Keratinocyte (primary cell): ENCODE results near the gene GC.

Experiments
- CTCF ChIP-seq, 3 experiments: IDR thresholded peaks in 1 of 3; conservative IDR thresholded peaks in 1 of 3; optimal IDR thresholded peaks in 1 of 3; 2 replicates in 2 of 3; 3 replicates in 1 of 3; pipeline versions ENCODE3 to v1.5.1; 2011; ENCODE audit warnings: low read length in 3 of 3, mild to moderate bottlenecking in 3 of 3, moderate library complexity in 2 of 3, control low read depth in 1 of 3, inconsistent platforms in 1 of 3; ENCODE audit not compliant: insufficient read depth in 2 of 3; ENCODE audit errors: extremely low read depth in 1 of 3
- EZH2 ChIP-seq: IDR thresholded peaks from one replicate; pipeline ENCODE4 v1.6.1; 2012; ENCODE audit warnings: inconsistent platforms, mild to moderate bottlenecking, low read length, moderate library complexity

DNA sequence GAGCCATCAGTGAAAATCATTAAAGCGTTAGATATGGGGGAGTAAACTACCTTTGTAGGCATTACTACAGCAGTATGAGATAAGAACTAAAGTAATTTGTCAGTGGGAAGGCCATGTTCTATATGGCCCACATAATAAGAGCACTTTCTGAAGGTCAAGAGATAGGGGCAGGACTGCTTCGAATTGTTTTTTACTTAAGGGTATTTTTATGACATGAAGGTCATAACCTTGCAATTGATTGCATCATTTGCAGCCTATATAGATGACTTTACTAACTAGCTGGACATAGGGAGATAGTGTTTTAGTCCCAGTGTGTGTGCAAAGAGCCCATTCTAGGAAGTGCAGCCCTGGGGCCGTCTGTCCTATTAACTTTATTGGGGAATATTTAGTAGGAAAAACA, 23.6 kb upstream of the GC start:
- TF ChIP-seq CTCF (optimal IDR thresholded peaks at IDR 0.05 in 1 of 3, IDR thresholded peaks at IDR 0.05 in 1 of 3, conservative IDR thresholded peaks at IDR 0.05 in 1 of 3; ENCODE audit: extremely low read depth in 1 of 3, insufficient read depth in 2 of 3, low read length in 3 of 3) (no peak), EZH2 (no peak)
